Gastrocnemius medialis (tissue), 4 donors: ENCODE data around the gene MSMB.

ENCODE experiments used
- CTCF ChIP-seq, 5 experiments: fragments of 450-650 bp in 3 of 5; fragments of 200-600 bp in 2 of 5; sonication (generic) in 2 of 5; IDR thresholded peaks in 4 of 5; conservative IDR thresholded peaks in 1 of 5; 1 replicate in 4 of 5; 2 replicates in 1 of 5; pipeline ENCODE4 v1.5.1; 2016 to 2019; ENCODE audit warnings: antibody characterized with exemption in 5 of 5, mild to moderate bottlenecking in 3 of 5, moderate library complexity in 3 of 5
- POLR2A ChIP-seq, 2 donors: fragments of 450-650 bp; IDR thresholded peaks; one replicate each; pipeline ENCODE4 v1.6.1; 2017; ENCODE audit warnings: antibody characterized with exemption in 2 of 2, mild to moderate bottlenecking in 2 of 2, moderate library complexity in 2 of 2

GRCh38 chr10:46033602-46034011, 12.5 kb downstream of the MSMB start:
- TF ChIP-seq CTCF (IDR thresholded peaks at IDR 0.05 in 4 of 5, conservative IDR thresholded peaks at IDR 0.05 in 1 of 5) (no peak), POLR2A (IDR thresholded peaks at IDR 0.05) (no peak)
